GM12878 (cell line): ENCODE measurements around the gene SCLT1.

Experiments
- EP300 ChIP-seq, 2 experiments: fragments of 150-350 bp in 1 of 2; IDR thresholded peaks; 2 replicates each; pipeline ENCODE4 v1.6.1; 2011 to 2012; ENCODE audit warnings: low read depth in 2 of 2, low read length in 2 of 2, borderline replicate concordance in 1 of 2, improper control_type of control experiment in 1 of 2, inconsistent platforms in 1 of 2; ENCODE audit not compliant: control insufficient read depth in 1 of 2
- FOXM1 ChIP-seq: IDR thresholded peaks from 2 replicates; pipeline ENCODE4 v1.6.1; 2012; ENCODE audit warnings: low read depth, mild to moderate bottlenecking, inconsistent platforms, low read length, moderate library complexity
- GABPA ChIP-seq: IDR thresholded peaks from 2 replicates; pipeline ENCODE4 v1.6.1; 2014; ENCODE audit warnings: antibody characterized with exemption, low read depth, mild to moderate bottlenecking, inconsistent platforms
- KAT2A ChIP-seq: conservative IDR thresholded peaks from 2 replicates; pipeline ENCODE4 v1.6.1; 2011; ENCODE audit warnings: low read depth, low read length; ENCODE audit not compliant: control insufficient read depth
- PAX5 ChIP-seq: IDR thresholded peaks from 2 replicates; pipeline ENCODE4 v1.6.1; 2011; ENCODE audit warnings: low read depth, low read length, borderline replicate concordance
- SP1 ChIP-seq: IDR thresholded peaks from one replicate; pipeline ENCODE4 v1.6.1; 2011; ENCODE audit warnings: low read depth, low read length
- TAF1 ChIP-seq: IDR thresholded peaks from 2 replicates; pipeline ENCODE4 v1.6.1; 2011; ENCODE audit warnings: mild to moderate bottlenecking, low read depth, low read length, borderline replicate concordance
- TF ChIP-seq, protein P1 (sequence below), 3 experiments: IDR thresholded peaks in 2 of 3; conservative IDR thresholded peaks in 1 of 3; 2 replicates each; pipeline ENCODE4 v1.5.1; 2011; ENCODE audit warnings: low read depth in 3 of 3, low read length in 3 of 3, mild to moderate bottlenecking in 3 of 3, control low read depth in 2 of 3, moderate library complexity in 2 of 3, inconsistent platforms in 1 of 3, mixed read lengths in 1 of 3; ENCODE audit not compliant: control insufficient read depth in 2 of 3, insufficient read depth in 1 of 3; ENCODE audit errors: extremely low read depth in 1 of 3
- TF ChIP-seq, protein P2 (sequence below): IDR thresholded peaks from 2 replicates; pipeline ENCODE4 v1.6.1; 2012; ENCODE audit warnings: low read length, inconsistent platforms
- TF ChIP-seq, protein P3 (sequence below): IDR thresholded peaks from 2 replicates; pipeline ENCODE4 v1.6.1; 2012; ENCODE audit warnings: mild to moderate bottlenecking, low read depth, low read length

GRCh38 chr4:128846063-128846462 lies 247.3 kb downstream of the SCLT1 start:
- TF ChIP-seq FOXM1 (no peak), SP1 (no peak), EP300 (IDR thresholded peaks at IDR 0.05; ENCODE audit: borderline replicate concordance in 1 of 2, control insufficient read depth in 1 of 2, low read depth in 2 of 2, low read length in 2 of 2) (no peak), TAF1 (no peak), KAT2A (no peak), GABPA (no peak), PAX5 (no peak)
- TF ChIP-seq, protein P1, sequence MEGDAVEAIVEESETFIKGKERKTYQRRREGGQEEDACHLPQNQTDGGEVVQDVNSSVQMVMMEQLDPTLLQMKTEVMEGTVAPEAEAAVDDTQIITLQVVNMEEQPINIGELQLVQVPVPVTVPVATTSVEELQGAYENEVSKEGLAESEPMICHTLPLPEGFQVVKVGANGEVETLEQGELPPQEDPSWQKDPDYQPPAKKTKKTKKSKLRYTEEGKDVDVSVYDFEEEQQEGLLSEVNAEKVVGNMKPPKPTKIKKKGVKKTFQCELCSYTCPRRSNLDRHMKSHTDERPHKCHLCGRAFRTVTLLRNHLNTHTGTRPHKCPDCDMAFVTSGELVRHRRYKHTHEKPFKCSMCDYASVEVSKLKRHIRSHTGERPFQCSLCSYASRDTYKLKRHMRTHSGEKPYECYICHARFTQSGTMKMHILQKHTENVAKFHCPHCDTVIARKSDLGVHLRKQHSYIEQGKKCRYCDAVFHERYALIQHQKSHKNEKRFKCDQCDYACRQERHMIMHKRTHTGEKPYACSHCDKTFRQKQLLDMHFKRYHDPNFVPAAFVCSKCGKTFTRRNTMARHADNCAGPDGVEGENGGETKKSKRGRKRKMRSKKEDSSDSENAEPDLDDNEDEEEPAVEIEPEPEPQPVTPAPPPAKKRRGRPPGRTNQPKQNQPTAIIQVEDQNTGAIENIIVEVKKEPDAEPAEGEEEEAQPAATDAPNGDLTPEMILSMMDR (IDR thresholded peaks at IDR 0.05 in 2 of 3, conservative IDR thresholded peaks at IDR 0.05 in 1 of 3; ENCODE audit: control insufficient read depth in 2 of 3, extremely low read depth in 1 of 3, insufficient read depth in 1 of 3, low read depth in 3 of 3, low read length in 3 of 3): no peak
- TF ChIP-seq, protein P2, sequence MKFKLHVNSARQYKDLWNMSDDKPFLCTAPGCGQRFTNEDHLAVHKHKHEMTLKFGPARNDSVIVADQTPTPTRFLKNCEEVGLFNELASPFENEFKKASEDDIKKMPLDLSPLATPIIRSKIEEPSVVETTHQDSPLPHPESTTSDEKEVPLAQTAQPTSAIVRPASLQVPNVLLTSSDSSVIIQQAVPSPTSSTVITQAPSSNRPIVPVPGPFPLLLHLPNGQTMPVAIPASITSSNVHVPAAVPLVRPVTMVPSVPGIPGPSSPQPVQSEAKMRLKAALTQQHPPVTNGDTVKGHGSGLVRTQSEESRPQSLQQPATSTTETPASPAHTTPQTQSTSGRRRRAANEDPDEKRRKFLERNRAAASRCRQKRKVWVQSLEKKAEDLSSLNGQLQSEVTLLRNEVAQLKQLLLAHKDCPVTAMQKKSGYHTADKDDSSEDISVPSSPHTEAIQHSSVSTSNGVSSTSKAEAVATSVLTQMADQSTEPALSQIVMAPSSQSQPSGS: no peak
- TF ChIP-seq, protein P3, sequence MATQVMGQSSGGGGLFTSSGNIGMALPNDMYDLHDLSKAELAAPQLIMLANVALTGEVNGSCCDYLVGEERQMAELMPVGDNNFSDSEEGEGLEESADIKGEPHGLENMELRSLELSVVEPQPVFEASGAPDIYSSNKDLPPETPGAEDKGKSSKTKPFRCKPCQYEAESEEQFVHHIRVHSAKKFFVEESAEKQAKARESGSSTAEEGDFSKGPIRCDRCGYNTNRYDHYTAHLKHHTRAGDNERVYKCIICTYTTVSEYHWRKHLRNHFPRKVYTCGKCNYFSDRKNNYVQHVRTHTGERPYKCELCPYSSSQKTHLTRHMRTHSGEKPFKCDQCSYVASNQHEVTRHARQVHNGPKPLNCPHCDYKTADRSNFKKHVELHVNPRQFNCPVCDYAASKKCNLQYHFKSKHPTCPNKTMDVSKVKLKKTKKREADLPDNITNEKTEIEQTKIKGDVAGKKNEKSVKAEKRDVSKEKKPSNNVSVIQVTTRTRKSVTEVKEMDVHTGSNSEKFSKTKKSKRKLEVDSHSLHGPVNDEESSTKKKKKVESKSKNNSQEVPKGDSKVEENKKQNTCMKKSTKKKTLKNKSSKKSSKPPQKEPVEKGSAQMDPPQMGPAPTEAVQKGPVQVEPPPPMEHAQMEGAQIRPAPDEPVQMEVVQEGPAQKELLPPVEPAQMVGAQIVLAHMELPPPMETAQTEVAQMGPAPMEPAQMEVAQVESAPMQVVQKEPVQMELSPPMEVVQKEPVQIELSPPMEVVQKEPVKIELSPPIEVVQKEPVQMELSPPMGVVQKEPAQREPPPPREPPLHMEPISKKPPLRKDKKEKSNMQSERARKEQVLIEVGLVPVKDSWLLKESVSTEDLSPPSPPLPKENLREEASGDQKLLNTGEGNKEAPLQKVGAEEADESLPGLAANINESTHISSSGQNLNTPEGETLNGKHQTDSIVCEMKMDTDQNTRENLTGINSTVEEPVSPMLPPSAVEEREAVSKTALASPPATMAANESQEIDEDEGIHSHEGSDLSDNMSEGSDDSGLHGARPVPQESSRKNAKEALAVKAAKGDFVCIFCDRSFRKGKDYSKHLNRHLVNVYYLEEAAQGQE: no peak
